Activated B cell treated with CpG ODN at 0.5 μM for 24 hours (primary cell): ENCODE results near the gene ACSM3. TPM values are rescaled to one million over a fixed set of nuclear protein-coding genes. Genes with fewer than 3 reads are reported as not detected.
"Not testable (repeated sequence)": the region's sequence is repeated elsewhere in the genome, so short reads cannot be mapped to it uniquely, and the experiment has no call there.

Experiments used
- ATAC-seq: fragments of 200-7000 bp; cut with Tn5 transposase; one replicate; pipeline ENCODE4 v1.10.0; 2021; ENCODE audit warnings: low read depth, mild to moderate bottlenecking, moderate library complexity
- CTCF ChIA-PET: fragments of 350-600 bp; sonication (Branson Sonifier 250); formaldehyde crosslinking; loops from one replicate; lab custom pipeline; 2021; ENCODE audit warnings: antibody characterized with exemption; lab: Charles Lee
- POLR2A ChIA-PET: fragments of 350-600 bp; sonication (Branson Sonifier 250); formaldehyde crosslinking; loops from one replicate; lab custom pipeline; 2021; ENCODE audit warnings: antibody characterized with exemption; lab: Charles Lee
- DNase-seq: peaks from one replicate; pipeline ENCODE4 v3.0.0; 2022
- H3K27ac Mint-ChIP-seq: one replicate; pipeline ENCODE4 v1.8.0; 2020; ENCODE audit warnings: mixed read lengths
- H3K27me3 Mint-ChIP-seq: one replicate; pipeline ENCODE4 v1.8.0; 2021; ENCODE audit warnings: mixed read lengths
- H3K36me3 Mint-ChIP-seq: one replicate; pipeline ENCODE4 v1.8.0; 2021; ENCODE audit warnings: low read depth, mixed read lengths
- H3K4me1 Mint-ChIP-seq: one replicate; pipeline ENCODE4 v1.8.0; 2021; ENCODE audit warnings: mixed read lengths
- H3K4me3 Mint-ChIP-seq: one replicate; pipeline ENCODE4 v1.8.0; 2020; ENCODE audit warnings: mild to moderate bottlenecking, mixed read lengths
- H3K9me3 Mint-ChIP-seq: one replicate; pipeline ENCODE4 v1.8.0; 2020; ENCODE audit warnings: mixed read lengths
- intact Hi-C: fragments of 100-400 bp; cut with micrococcal nuclease; formaldehyde crosslinking; loops from one replicate; pipeline ENCODE4 v1.15.1; 2024
- total RNA-seq: library from RNA; stranded (reverse); gene quantifications from 2 replicates; pipeline ENCODE4 v1.2.3, GENCODE V29; 2022
- TF ChIP-seq, protein P1 (sequence below): fragments of 200-600 bp; IDR thresholded peaks from one replicate; pipeline ENCODE4 v1.8.0; 2022; ENCODE audit warnings: antibody characterized with exemption, mild to moderate bottlenecking

Gene ACSM3
- total RNA-seq, 1 donor from 2014 or later, result 13.6 TPM

DNA sequence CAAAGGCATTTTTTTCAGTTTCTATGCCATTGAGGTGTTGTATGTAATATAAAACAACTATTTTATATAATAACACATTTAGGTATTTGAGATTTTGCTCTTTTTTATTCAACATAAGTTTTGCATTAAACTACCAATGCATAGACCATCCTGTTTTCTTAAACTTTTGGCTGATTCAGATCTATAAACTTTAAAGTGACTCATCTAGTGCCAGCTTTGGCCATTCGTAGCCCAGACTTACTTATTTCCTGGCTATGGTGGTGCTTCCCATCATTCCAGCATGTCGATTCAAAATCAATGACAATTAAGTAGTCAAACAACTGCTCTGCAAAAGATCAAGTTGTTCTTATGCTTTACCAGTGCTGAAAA, 39.4 kb downstream of the ACSM3 start:
- Mint-ChIP-seq H3K27me3 (no peaks in the 10 kb centered on the region), H3K4me3 (no peak overlapping the region), H3K27ac (no peak overlapping the region), H3K36me3 (peaks cover 5% of the 10 kb centered on the region), H3K4me1 (peaks cover 14% of the 10 kb centered on the region), H3K9me3 (no peaks in the 10 kb centered on the region)
- POLR2A ChIA-PET, result no interaction called here
- no peak for DNase-seq
- TF ChIP-seq, protein P1, sequence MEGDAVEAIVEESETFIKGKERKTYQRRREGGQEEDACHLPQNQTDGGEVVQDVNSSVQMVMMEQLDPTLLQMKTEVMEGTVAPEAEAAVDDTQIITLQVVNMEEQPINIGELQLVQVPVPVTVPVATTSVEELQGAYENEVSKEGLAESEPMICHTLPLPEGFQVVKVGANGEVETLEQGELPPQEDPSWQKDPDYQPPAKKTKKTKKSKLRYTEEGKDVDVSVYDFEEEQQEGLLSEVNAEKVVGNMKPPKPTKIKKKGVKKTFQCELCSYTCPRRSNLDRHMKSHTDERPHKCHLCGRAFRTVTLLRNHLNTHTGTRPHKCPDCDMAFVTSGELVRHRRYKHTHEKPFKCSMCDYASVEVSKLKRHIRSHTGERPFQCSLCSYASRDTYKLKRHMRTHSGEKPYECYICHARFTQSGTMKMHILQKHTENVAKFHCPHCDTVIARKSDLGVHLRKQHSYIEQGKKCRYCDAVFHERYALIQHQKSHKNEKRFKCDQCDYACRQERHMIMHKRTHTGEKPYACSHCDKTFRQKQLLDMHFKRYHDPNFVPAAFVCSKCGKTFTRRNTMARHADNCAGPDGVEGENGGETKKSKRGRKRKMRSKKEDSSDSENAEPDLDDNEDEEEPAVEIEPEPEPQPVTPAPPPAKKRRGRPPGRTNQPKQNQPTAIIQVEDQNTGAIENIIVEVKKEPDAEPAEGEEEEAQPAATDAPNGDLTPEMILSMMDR, result no peak
- CTCF ChIA-PET, result no interaction called here
- intact Hi-C loops, result no loop called here
- ATAC-seq, result no peak

DNA sequence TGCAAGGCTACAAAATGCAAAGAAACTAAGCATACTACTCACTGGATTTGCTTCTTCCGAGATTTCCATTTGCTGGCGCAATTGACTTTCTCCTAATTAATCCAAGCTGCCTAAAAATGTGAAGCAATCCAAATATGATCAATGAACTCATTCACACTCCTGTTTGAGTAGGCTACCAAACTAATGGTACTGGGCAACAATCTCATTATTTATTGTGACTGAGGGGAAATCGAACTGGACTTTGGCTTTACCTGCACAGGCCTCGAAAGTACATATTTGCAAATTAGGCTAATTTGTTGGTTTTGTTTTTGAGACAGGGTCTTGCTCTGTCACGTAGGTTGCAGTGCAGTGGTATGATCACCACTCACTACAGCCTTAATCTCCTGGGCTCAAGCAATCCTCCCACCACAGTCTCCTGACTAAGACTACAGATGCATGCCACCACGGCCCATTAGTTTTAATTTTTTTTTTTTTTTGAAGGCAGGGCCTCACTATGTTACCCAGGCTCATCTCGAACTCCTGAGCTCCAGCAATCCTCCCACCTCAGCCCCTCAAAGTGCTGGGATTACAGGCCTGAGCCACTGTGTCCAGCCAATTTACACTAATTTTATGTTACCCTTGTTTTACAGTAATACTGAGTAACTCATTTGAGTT, 39.9 kb downstream of the ACSM3 start:
- H3K4me1 Mint-ChIP-seq, result peaks cover 15% of the 10 kb centered on the region
- ChIA-PET CTCF (interaction anchor here (0.9 kb wide), 1 partner anchor 71 kb away, joined by 3 read pairs; no protein-coding TSS in a partner anchor), POLR2A (no interaction called here)
- H3K9me3 Mint-ChIP-seq, result no peaks in the 10 kb centered on the region
- no peak overlapping the region for H3K4me3 Mint-ChIP-seq
- intact Hi-C loops, result no loop called here
- no peaks in the 10 kb centered on the region for H3K27me3 Mint-ChIP-seq
- ATAC-seq, result no peak
- H3K27ac Mint-ChIP-seq, result no peak overlapping the region
- TF ChIP-seq, protein P1, result no peak
- no peak for DNase-seq
- peaks cover 5% of the 10 kb centered on the region for H3K36me3 Mint-ChIP-seq

DNA sequence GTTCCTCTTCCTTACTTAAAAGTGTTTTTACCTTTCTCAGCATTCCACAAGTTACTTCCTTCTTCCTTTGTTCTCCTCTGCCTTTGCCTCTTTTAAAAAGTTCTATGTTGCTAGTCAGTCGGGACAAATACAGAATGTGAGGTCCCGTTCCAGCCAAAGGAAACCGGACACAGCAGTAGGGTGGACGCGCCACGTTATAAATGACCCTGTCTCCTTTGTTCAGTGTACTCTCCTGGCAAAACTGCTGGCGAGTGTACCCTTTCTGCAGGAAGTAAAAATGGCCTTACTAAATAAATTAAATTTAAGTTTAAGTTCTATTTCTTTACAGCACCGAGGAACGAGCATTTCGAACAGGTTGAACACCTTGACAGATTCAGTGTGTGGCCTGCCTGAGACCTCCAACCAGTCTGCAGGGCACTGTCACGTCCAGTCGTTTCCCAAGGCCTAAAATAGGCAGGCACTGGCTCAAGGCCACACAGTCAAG, 41.9 kb downstream of the ACSM3 start:
- Mint-ChIP-seq H3K27ac (peak overlapping the region; percentile 77), H3K4me3 (peak overlapping the region; percentile 98), H3K4me1 (peaks cover 15% of the 10 kb centered on the region)
- ChIA-PET CTCF (interaction anchor here (1.6 kb wide), 1 partner anchor 45 kb away, joined by 4 read pairs; no protein-coding TSS in a partner anchor), POLR2A (interaction anchor here (1.4 to 1.7 kb wide), 2 partner anchors 64 to 98 kb away, joined by 4 to 6 read pairs; partner anchors contain the start of gene THUMPD1)
- not testable (repeated sequence) for H3K9me3 Mint-ChIP-seq, H3K36me3 Mint-ChIP-seq, DNase-seq, ATAC-seq, H3K27me3 Mint-ChIP-seq
- intact Hi-C loops, result loop anchor here (1.0 to 5.0 kb wide), 4 partner anchors 42 to 95 kb away; partner anchors contain the start of genes DCUN1D3, LYRM1 and THUMPD1

DNA sequence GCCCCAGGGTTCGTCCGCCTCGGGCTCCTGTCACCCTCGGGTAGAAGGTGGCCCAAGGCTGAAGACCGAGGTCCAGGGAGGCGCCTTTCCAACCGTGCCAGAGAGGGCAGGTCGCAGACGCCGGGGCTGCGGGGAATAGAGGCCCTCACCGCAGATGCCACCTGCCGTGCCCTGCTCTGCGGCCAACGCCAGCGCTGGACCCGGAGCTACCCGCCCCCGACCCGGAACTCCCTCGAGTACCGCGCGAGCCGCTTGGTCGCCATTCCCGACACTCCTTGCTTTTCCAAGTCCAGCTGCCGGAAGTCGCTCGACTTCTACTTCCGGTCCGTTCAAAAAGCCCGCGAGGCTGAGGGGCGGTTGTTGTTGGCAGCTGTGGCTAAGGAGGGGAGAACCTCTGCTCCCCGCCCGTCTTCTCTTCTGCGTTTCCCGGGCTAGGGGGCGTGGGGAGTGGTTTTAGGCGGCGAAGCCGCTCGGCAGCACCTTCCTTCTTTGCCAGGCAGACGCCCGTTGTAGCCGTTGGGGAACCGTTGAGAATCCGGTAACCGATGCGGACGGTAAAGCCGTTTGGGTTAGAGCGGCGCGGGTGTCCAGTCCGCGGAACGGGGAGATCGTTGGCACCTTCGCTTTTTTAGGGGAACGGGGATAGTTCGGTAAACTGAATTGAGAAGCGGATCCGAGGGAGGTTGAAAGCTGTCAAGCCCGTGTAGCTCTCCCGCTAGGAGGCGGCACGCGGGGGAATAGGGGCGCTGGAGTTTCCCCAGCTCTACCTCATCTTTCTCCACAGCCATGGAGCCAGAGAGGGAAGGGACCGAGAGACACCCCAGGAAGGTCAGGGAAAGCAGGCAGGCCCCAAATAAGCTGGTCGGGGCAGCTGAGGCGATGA, 42.6 kb downstream of the ACSM3 start, which contains the start of the genes ERI2 and REXO5:
Gene ERI2 (minus strand): TSS at position 305 of the 883 bp plus-strand sequence. CDS start 42 bp downstream, at position 263.
Gene REXO5 (plus strand): TSS at position 360 of the 883 bp plus-strand sequence. CDS start 427 bp downstream, at position 787.
- DNase-seq, result peak; percentile 67
- H3K27ac Mint-ChIP-seq, result peak within 1 kb of the TSS; percentile 77
- peaks cover 5% of the 10 kb centered on the region for H3K36me3 Mint-ChIP-seq
- POLR2A ChIA-PET, result interaction anchor here (0.6 to 1.7 kb wide), 4 partner anchors 9 to 191 kb away, joined by 4 to 10 read pairs (median 5); partner anchors contain the start of gene THUMPD1
- intact Hi-C loops, result loop anchor here (1.0 to 5.0 kb wide), 4 partner anchors 43 to 94 kb away; partner anchors contain the start of genes DCUN1D3, LYRM1 and THUMPD1
- H3K4me1 Mint-ChIP-seq, result peaks cover 15% of the 10 kb centered on the region
- no peaks in the 10 kb centered on the region for H3K27me3 Mint-ChIP-seq
- peak within 1 kb of the TSS; percentile 98 for H3K4me3 Mint-ChIP-seq
- no peaks in the 10 kb centered on the region for H3K9me3 Mint-ChIP-seq
- ATAC-seq, result peak; percentile 86
- TF ChIP-seq, protein P1, result no peak
- CTCF ChIA-PET, result interaction anchor here (1.6 kb wide), 1 partner anchor 44 kb away, joined by 4 read pairs; no protein-coding TSS in a partner anchor

DNA sequence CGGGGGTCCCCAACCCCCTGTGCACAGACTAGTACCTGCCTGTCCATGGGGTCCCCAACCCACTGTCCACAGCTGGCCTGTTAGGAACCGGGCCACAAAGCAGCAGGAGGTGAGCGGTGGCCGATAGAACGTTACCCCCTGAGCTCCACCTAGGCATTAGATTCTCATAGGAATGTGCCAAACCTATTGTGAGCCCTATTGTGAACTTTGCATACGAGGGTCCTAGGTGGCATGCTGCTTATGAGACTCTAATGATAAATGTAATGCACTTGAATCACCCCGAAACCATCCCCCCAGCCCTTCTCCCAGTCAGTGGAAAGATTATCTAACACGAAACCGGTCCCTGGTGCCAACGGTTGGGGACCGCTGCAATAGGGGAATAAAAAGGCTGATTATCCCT, 44.0 kb downstream of the ACSM3 start:
- peaks cover 5% of the 10 kb centered on the region for H3K36me3 Mint-ChIP-seq
- DNase-seq (no peak), ATAC-seq (no peak)
- ChIA-PET POLR2A (no interaction called here), CTCF (no interaction called here)
- H3K9me3 Mint-ChIP-seq, result no peaks in the 10 kb centered on the region
- peak overlapping the region; percentile 66 for H3K4me3 Mint-ChIP-seq
- TF ChIP-seq, protein P1, result no peak
- H3K4me1 Mint-ChIP-seq, result peaks cover 15% of the 10 kb centered on the region
- no peak overlapping the region for H3K27ac Mint-ChIP-seq
- no peaks in the 10 kb centered on the region for H3K27me3 Mint-ChIP-seq
- intact Hi-C loops, result loop anchor here (2.0 to 5.0 kb wide), 3 partner anchors 67 to 93 kb away; partner anchors contain the start of genes DCUN1D3, LYRM1 and THUMPD1
